ENCODE results near the gene P2RY6.

DNA sequence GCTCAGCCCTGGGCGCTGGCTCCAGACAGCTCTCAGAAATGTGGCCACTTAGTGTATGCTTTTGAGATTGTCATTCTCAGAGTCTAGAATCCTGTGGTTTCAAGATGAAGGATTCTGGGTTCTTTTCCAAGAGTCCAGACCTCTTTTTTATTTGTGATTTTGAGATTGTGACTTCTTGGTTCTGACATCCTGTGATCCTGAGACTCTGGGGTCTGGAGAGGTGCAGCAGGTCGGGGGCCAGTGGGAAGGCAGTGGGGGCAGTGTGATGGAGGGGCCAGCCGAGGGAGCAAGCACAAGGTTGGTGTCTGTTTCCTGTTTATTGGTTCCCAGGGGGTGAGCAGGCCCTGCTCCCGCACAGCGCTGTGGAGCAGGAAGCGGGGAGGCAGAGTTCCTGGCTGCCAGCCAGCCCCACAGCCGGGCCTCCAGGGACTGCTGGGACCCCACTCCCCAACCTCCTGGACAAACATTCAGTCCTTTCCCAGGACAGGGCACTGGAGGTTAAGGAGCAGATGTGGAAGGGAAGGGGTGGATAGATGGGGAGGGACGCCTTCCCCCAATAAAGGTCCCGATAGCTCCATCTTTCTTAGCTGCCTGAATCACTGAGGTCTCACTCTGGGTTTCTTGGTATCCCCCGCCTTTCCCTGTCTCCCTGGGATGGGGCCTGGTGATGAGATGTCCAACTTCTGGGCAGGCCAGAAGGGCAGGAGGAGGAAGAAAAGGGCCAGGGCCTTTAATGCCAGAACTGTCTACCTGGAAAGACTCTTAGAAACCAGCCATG is 49.7 kb downstream of the P2RY6 start:
- TF ChIP-seq, protein P1, sequence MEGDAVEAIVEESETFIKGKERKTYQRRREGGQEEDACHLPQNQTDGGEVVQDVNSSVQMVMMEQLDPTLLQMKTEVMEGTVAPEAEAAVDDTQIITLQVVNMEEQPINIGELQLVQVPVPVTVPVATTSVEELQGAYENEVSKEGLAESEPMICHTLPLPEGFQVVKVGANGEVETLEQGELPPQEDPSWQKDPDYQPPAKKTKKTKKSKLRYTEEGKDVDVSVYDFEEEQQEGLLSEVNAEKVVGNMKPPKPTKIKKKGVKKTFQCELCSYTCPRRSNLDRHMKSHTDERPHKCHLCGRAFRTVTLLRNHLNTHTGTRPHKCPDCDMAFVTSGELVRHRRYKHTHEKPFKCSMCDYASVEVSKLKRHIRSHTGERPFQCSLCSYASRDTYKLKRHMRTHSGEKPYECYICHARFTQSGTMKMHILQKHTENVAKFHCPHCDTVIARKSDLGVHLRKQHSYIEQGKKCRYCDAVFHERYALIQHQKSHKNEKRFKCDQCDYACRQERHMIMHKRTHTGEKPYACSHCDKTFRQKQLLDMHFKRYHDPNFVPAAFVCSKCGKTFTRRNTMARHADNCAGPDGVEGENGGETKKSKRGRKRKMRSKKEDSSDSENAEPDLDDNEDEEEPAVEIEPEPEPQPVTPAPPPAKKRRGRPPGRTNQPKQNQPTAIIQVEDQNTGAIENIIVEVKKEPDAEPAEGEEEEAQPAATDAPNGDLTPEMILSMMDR (IDR thresholded peaks at IDR 0.05), result no peak
- TF ChIP-seq EP300 (IDR thresholded peaks at IDR 0.05) (no peak), POLR2A (IDR thresholded peaks at IDR 0.05) (no peak)
